H9 (cell line): ENCODE measurements around the gene KLHL41. TPM values are rescaled to one million over a fixed set of nuclear protein-coding genes. Genes with fewer than 3 reads are reported as not detected.

Experiments used
- DNase-seq: peaks from one replicate; pipeline ENCODE4 v3.0.0-alpha.2; 2017
- H2AFZ ChIP-seq: one replicate; pipeline ENCODE4 v1.6.1; 2013; ENCODE audit warnings: mild to moderate bottlenecking, low read length, control low read depth, moderate library complexity
- H2AK5ac ChIP-seq: 2 replicates; pipeline ENCODE4 v1.6.1; 2013; ENCODE audit warnings: low read length, control low read depth, mixed read lengths; ENCODE audit not compliant: insufficient read length
- H2BK120ac ChIP-seq: one replicate; pipeline ENCODE4 v1.6.1; 2013; ENCODE audit warnings: low read depth, mild to moderate bottlenecking, low read length, control low read depth, inconsistent platforms; ENCODE audit not compliant: poor library complexity, severe bottlenecking
- H2BK12ac ChIP-seq: 2 replicates; pipeline ENCODE4 v1.6.1; 2013; ENCODE audit warnings: low read length, control low read depth, mixed read lengths, low read depth; ENCODE audit not compliant: insufficient read length
- H2BK15ac ChIP-seq: 2 replicates; pipeline ENCODE4 v1.6.1; 2013; ENCODE audit warnings: low read depth, low read length, control low read depth
- H2BK20ac ChIP-seq: one replicate; pipeline ENCODE4 v1.6.1; 2013; ENCODE audit warnings: low read depth, mild to moderate bottlenecking, low read length, control low read depth, inconsistent platforms; ENCODE audit not compliant: poor library complexity, severe bottlenecking
- H2BK5ac ChIP-seq: 2 replicates; pipeline ENCODE4 v1.6.1; 2013; ENCODE audit warnings: low read length, control low read depth, mixed read lengths; ENCODE audit not compliant: insufficient read length
- H3K14ac ChIP-seq: 2 replicates; pipeline ENCODE4 v1.6.1; 2013; ENCODE audit warnings: low read length, control low read depth; ENCODE audit not compliant: insufficient read depth
- H3K18ac ChIP-seq: 2 replicates; pipeline ENCODE4 v1.6.1; 2013; ENCODE audit warnings: low read depth, mild to moderate bottlenecking, mixed read lengths, low read length, control low read depth; ENCODE audit not compliant: insufficient read length
- H3K23ac ChIP-seq: 2 replicates; pipeline ENCODE4 v1.6.1; 2013; ENCODE audit warnings: low read length, control low read depth, mixed read lengths, low read depth; ENCODE audit not compliant: insufficient read length
- H3K23me2 ChIP-seq: 2 replicates; pipeline ENCODE4 v1.6.1; 2013; ENCODE audit warnings: low read depth, mild to moderate bottlenecking, mixed read lengths, low read length, control low read depth; ENCODE audit not compliant: insufficient read length, poor library complexity, severe bottlenecking
- H3K27ac ChIP-seq: 2 replicates; pipeline ENCODE4 v1.5.1; 2013; ENCODE audit warnings: low read length, control low read depth, mixed read lengths, low read depth; ENCODE audit not compliant: insufficient read length
- H3K27me3 ChIP-seq: 2 replicates; pipeline ENCODE4 v1.6.1; 2013; ENCODE audit warnings: low read length, control low read depth, inconsistent platforms; ENCODE audit not compliant: insufficient read depth
- H3K4ac ChIP-seq: 2 replicates; pipeline ENCODE4 v1.6.1; 2013; ENCODE audit warnings: low read depth, mild to moderate bottlenecking, control low read depth, inconsistent platforms, low read length, moderate library complexity
- H3K4me1 ChIP-seq: 2 replicates; pipeline ENCODE4 v1.6.1; 2013; ENCODE audit warnings: low read length, control low read depth, inconsistent platforms; ENCODE audit not compliant: insufficient read depth
- H3K4me2 ChIP-seq: 2 replicates; pipeline ENCODE4 v1.6.1; 2013; ENCODE audit warnings: low read length, control low read depth, mixed read lengths; ENCODE audit not compliant: insufficient read length, insufficient read depth
- H3K56ac ChIP-seq: 2 replicates; pipeline ENCODE4 v1.6.1; 2013; ENCODE audit warnings: low read depth, mild to moderate bottlenecking, mixed read lengths, low read length, control low read depth; ENCODE audit not compliant: insufficient read length
- H3K79me1 ChIP-seq: 2 replicates; pipeline ENCODE4 v1.6.1; 2013; ENCODE audit warnings: low read depth, mild to moderate bottlenecking, moderate library complexity, low read length, control low read depth, inconsistent platforms; ENCODE audit not compliant: insufficient read depth, poor library complexity, severe bottlenecking
- H3K79me2 ChIP-seq: 2 replicates; pipeline ENCODE4 v1.6.1; 2013; ENCODE audit warnings: low read length, control low read depth, inconsistent platforms; ENCODE audit not compliant: insufficient read depth
- H3K9ac ChIP-seq: 2 replicates; pipeline ENCODE4 v1.6.1; 2013; ENCODE audit warnings: low read length, control low read depth, mixed read lengths; ENCODE audit not compliant: insufficient read length; ENCODE audit errors: extremely low read depth
- H3K9me3 ChIP-seq: one replicate; pipeline ENCODE4 v1.6.1; 2013; ENCODE audit warnings: low read depth, low read length, inconsistent platforms; ENCODE audit not compliant: control insufficient read depth
- H3T11ph ChIP-seq: one replicate; pipeline ENCODE4 v1.6.1; 2013; ENCODE audit warnings: mild to moderate bottlenecking, low read length, control low read depth, inconsistent platforms
- H4K20me1 ChIP-seq: one replicate; pipeline ENCODE4 v1.6.1; 2013; ENCODE audit not compliant: control insufficient read depth, insufficient read length, insufficient read depth
- H4K5ac ChIP-seq: 2 replicates; pipeline ENCODE4 v1.6.1; 2013; ENCODE audit warnings: low read depth, mild to moderate bottlenecking, mixed read lengths, low read length, control low read depth; ENCODE audit not compliant: insufficient read length
- H4K8ac ChIP-seq: replicated peaks from 2 replicates; pipeline ENCODE4 v1.6.1; 2013; ENCODE audit warnings: low read length, control low read depth, mixed read lengths, low read depth; ENCODE audit not compliant: insufficient read length
- H4K91ac ChIP-seq: 2 replicates; pipeline ENCODE4 v1.6.1; 2013; ENCODE audit warnings: low read depth, mild to moderate bottlenecking, moderate library complexity, mixed read lengths, low read length, control low read depth; ENCODE audit not compliant: insufficient read length
- H3K27ac Mint-ChIP-seq, 3 experiments: 2 replicates in 2 of 3; 3 replicates in 1 of 3; pipeline ENCODE4 v1.8.0; 2020 to 2021; ENCODE audit warnings: mixed read lengths in 3 of 3, mild to moderate bottlenecking in 1 of 3, moderate library complexity in 1 of 3
- H3K27me3 Mint-ChIP-seq: 2 replicates; pipeline ENCODE4 v1.8.0; 2021; ENCODE audit warnings: low read depth, mild to moderate bottlenecking, moderate library complexity, mixed read lengths
- H3K36me3 Mint-ChIP-seq, 3 experiments: 2 replicates in 2 of 3; 3 replicates in 1 of 3; pipeline ENCODE4 v1.8.0; 2020 to 2021; ENCODE audit warnings: low read depth in 3 of 3, mixed read lengths in 3 of 3; ENCODE audit not compliant: insufficient read depth in 1 of 3
- H3K4me1 Mint-ChIP-seq, 2 experiments: 2 replicates each; pipeline ENCODE4 v1.8.0; 2020; ENCODE audit warnings: mixed read lengths in 2 of 2
- H3K4me3 Mint-ChIP-seq, 2 experiments: 2 replicates in 1 of 2; 3 replicates in 1 of 2; pipeline ENCODE4 v1.8.0; 2020 to 2021; ENCODE audit warnings: mild to moderate bottlenecking in 2 of 2, mixed read lengths in 2 of 2, moderate library complexity in 1 of 2
- H3K9me3 Mint-ChIP-seq, 2 experiments: 2 replicates in 1 of 2; 3 replicates in 1 of 2; pipeline ENCODE4 v1.8.0; 2020; ENCODE audit warnings: mild to moderate bottlenecking in 2 of 2, mixed read lengths in 2 of 2, moderate library complexity in 1 of 2
- CTCF ChIP-seq: fragments of 200-600 bp; sonication (generic); conservative IDR thresholded peaks from 3 replicates; pipeline ENCODE4 v1.8.0; 2021; ENCODE audit warnings: antibody characterized with exemption, mild to moderate bottlenecking
- WGBS: extraction: QIAGEN DNeasy Blood & Tissue Kit; methylation state at CpG from one replicate; pipeline ENCODE4 v1.1.7; 2013; ENCODE audit warnings: missing lambda C conversion rate, low lambda C conversion rate, mixed read lengths; ENCODE audit not compliant: insufficient read length; ENCODE audit errors: extremely low coverage; 5-methylcytosine and 5-hydroxymethylcytosine counted together
- total RNA-seq: library from RNA; stranded (reverse); gene quantifications from 2 replicates; pipeline ENCODE4 v1.2.1, GENCODE V29; 2021

KLHL41 gene
- total RNA-seq, 1 experiment from 2014 or later, result not detected

DNA sequence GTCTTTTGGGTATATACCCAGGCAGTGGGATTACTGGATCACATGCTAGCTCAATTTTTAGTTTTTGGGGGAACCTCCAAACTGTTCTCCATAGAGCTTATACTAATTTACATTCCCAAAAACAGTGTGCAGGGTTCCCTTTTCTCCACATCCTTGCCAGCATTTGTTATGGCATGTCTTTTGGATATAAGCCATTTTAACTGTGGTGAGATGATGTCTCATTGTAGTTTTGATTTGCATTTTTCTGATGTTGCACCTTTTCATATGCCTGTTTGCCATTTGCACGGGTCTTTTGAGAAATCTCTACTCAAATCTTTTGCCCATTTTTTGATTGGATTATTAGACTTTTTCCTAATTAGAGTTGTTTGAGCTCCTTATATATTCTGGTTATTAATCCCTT is 56.2 kb downstream of the KLHL41 start:
- no peak overlapping the region for H3K4me3 Mint-ChIP-seq
- no peak overlapping the region for H4K91ac ChIP-seq
- H3T11ph ChIP-seq, result no peak overlapping the region
- H3K14ac ChIP-seq, result no peak overlapping the region
- H3K36me3 Mint-ChIP-seq, result peaks cover 23 to 42% (median 25%) of the 10 kb centered on the region in 3 experiments; a peak in 6 of 7 replicates
- no peaks in the 10 kb centered on the region for H4K20me1 ChIP-seq
- H2BK12ac ChIP-seq, result no peak overlapping the region
- H3K4ac ChIP-seq, result no peak overlapping the region
- H3K9me3 ChIP-seq, result no peaks in the 10 kb centered on the region
- no peak overlapping the region for H3K9ac ChIP-seq
- H3K79me1 ChIP-seq, result no peaks in the 10 kb centered on the region
- TF ChIP-seq CTCF, result no peak
- H3K23ac ChIP-seq, result no peak overlapping the region
- no peak overlapping the region for H4K8ac ChIP-seq
- no peaks in the 10 kb centered on the region for H3K79me2 ChIP-seq
- H3K4me2 ChIP-seq, result no peak overlapping the region
- no peaks in the 10 kb centered on the region for H3K27me3 ChIP-seq
- H3K18ac ChIP-seq, result no peak overlapping the region
- no peak overlapping the region for H3K27ac ChIP-seq
- H4K5ac ChIP-seq, result no peak overlapping the region
- no peak for DNase-seq
- no CpG with 5 or more reads among the region's 1 CpG for WGBS
- no peaks in the 10 kb centered on the region; a peak in 2 of 5 replicates for H3K9me3 Mint-ChIP-seq
- no peaks in the 10 kb centered on the region for H3K23me2 ChIP-seq
- H2AK5ac ChIP-seq, result no peak overlapping the region
- no peak overlapping the region for H2AFZ ChIP-seq
- no peak overlapping the region for H2BK120ac ChIP-seq
- H3K4me1 Mint-ChIP-seq, result no peaks in the 10 kb centered on the region; a peak in 1 of 4 replicates
- H3K4me1 ChIP-seq, result no peaks in the 10 kb centered on the region
- H2BK5ac ChIP-seq, result no peak overlapping the region
- no peak overlapping the region for H3K27ac Mint-ChIP-seq
- no peak overlapping the region for H2BK15ac ChIP-seq
- H3K27me3 Mint-ChIP-seq, result no peaks in the 10 kb centered on the region
- H3K56ac ChIP-seq, result no peak overlapping the region
- no peak overlapping the region for H2BK20ac ChIP-seq
